Activated T-helper 1 cell treated with anti-CD3 and anti-CD28 coated beads, Interleukin-12 subunit alpha, Interleukin-12 subunit beta, Interleukin-2, Interleukin-4 antibody, amounts not matched to agents 30 ng/mL and 10 ng/mL and 1 ng/mL, durations not matched to agents 14 hours and 24 hours and 36 hours (primary cell): ENCODE data around the gene MRTFB. TPM values are rescaled to one million over a fixed set of nuclear protein-coding genes. Genes with fewer than 3 reads are reported as not detected.
"Not testable (repeated sequence)": the region's sequence is repeated elsewhere in the genome, so short reads cannot be mapped to it uniquely, and the experiment has no call there.

Source experiments
- DNase-seq: peaks from one replicate; pipeline ENCODE4 v3.0.0; 2021; ENCODE audit warnings: low spot score
- H3K27ac Mint-ChIP-seq: one replicate; pipeline ENCODE4 v1.8.0; 2021; ENCODE audit warnings: mild to moderate bottlenecking, mixed read lengths
- H3K27me3 Mint-ChIP-seq: one replicate; pipeline ENCODE4 v1.8.0; 2022; ENCODE audit warnings: mild to moderate bottlenecking, moderate library complexity, mixed read lengths; ENCODE audit not compliant: insufficient read depth
- H3K36me3 Mint-ChIP-seq: one replicate; pipeline ENCODE4 v1.8.0; 2021; ENCODE audit warnings: low read depth, mixed read lengths
- H3K4me1 Mint-ChIP-seq: one replicate; pipeline ENCODE4 v1.8.0; 2021; ENCODE audit warnings: low read depth, mixed read lengths
- H3K4me3 Mint-ChIP-seq: one replicate; pipeline ENCODE4 v1.8.0; 2021; ENCODE audit warnings: mild to moderate bottlenecking, moderate library complexity, mixed read lengths
- H3K9me3 Mint-ChIP-seq: one replicate; pipeline ENCODE4 v1.8.0; 2021; ENCODE audit warnings: mixed read lengths
- intact Hi-C: fragments of 100-400 bp; cut with micrococcal nuclease; formaldehyde crosslinking; loops from one replicate; pipeline ENCODE4 v1.15.1; 2024
- total RNA-seq: library from RNA; stranded (reverse); gene quantifications from 2 replicates; pipeline ENCODE4 v1.2.3, GENCODE V29; 2022

Gene MRTFB, protein sequence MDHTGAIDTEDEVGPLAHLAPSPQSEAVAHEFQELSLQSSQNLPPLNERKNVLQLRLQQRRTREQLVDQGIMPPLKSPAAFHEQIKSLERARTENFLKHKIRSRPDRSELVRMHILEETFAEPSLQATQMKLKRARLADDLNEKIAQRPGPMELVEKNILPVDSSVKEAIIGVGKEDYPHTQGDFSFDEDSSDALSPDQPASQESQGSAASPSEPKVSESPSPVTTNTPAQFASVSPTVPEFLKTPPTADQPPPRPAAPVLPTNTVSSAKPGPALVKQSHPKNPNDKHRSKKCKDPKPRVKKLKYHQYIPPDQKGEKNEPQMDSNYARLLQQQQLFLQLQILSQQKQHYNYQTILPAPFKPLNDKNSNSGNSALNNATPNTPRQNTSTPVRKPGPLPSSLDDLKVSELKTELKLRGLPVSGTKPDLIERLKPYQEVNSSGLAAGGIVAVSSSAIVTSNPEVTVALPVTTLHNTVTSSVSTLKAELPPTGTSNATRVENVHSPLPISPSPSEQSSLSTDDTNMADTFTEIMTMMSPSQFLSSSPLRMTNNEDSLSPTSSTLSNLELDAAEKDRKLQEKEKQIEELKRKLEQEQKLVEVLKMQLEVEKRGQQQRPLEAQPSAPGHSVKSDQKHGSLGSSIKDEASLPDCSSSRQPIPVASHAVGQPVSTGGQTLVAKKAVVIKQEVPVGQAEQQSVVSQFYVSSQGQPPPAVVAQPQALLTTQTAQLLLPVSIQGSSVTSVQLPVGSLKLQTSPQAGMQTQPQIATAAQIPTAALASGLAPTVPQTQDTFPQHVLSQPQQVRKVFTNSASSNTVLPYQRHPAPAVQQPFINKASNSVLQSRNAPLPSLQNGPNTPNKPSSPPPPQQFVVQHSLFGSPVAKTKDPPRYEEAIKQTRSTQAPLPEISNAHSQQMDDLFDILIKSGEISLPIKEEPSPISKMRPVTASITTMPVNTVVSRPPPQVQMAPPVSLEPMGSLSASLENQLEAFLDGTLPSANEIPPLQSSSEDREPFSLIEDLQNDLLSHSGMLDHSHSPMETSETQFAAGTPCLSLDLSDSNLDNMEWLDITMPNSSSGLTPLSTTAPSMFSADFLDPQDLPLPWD
- total RNA-seq = 10.4 and 13.5 TPM in 2 replicates

GRCh38 chr16:14070877-14071575 lies at the start of gene MRTFB:
TSS of gene MRTFB (plus strand) at chr16:14071319. CDS start at chr16:14140607, 69,288 bp downstream.
- intact Hi-C loops = loop anchor here (1.0 kb wide), 2 partner anchors 148 to 214 kb away; no protein-coding TSS in a partner anchor
- H3K27ac Mint-ChIP-seq = peak within 1 kb of the TSS; percentile 74
- peak; percentile 77 for DNase-seq
- H3K4me3 Mint-ChIP-seq = peak within 1 kb of the TSS; percentile 86
- H3K36me3 Mint-ChIP-seq = no peaks in the 10 kb centered on the region
- H3K27me3 Mint-ChIP-seq = no peaks in the 10 kb centered on the region
- peaks cover 16% of the 10 kb centered on the region for H3K4me1 Mint-ChIP-seq
- H3K9me3 Mint-ChIP-seq = no peaks in the 10 kb centered on the region

DNA sequence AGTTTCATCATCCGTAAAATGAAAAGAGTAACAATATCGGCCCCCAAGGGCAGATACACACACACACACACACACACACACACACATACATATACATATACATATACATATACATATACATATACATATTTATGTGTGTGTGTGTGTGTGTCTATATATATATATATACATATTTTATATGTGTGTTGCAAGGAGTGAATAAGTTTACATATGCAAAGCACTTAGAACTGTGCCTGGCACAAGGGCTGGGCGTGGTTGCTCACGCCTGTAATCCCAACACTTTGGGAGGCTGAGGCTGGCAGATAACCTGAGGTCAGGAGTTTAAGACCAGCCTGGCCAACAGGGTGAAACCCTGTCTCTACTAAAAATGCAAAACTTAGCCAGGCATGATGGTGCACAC lies 47.6 kb upstream of the MRTFB start:
- H3K9me3 Mint-ChIP-seq, H3K36me3 Mint-ChIP-seq, H3K27me3 Mint-ChIP-seq, H3K4me1 Mint-ChIP-seq, DNase-seq, H3K27ac Mint-ChIP-seq, intact Hi-C loops, H3K4me3 Mint-ChIP-seq: not testable (repeated sequence)

- intact Hi-C loops = no loop called here
- Mint-ChIP-seq H3K4me3 (no peak overlapping the region), H3K36me3 (no peaks in the 10 kb centered on the region), H3K27ac (no peak overlapping the region), H3K9me3 (no peaks in the 10 kb centered on the region), H3K4me1 (no peaks in the 10 kb centered on the region), H3K27me3 (peaks cover 4% of the 10 kb centered on the region)
- no peak for DNase-seq
Measured at GRCh38 chr16:14024283-14024682, 46.8 kb upstream of the MRTFB start.

GRCh38 chr16:14026572-14027285 lies 44.4 kb upstream of the MRTFB start:
- H3K4me1 Mint-ChIP-seq = no peaks in the 10 kb centered on the region
- no peak overlapping the region for H3K27ac Mint-ChIP-seq
- intact Hi-C loops = no loop called here
- H3K27me3 Mint-ChIP-seq = peaks cover 4% of the 10 kb centered on the region
- DNase-seq = no peak
- no peak overlapping the region for H3K4me3 Mint-ChIP-seq
- H3K9me3 Mint-ChIP-seq = no peaks in the 10 kb centered on the region
- no peaks in the 10 kb centered on the region for H3K36me3 Mint-ChIP-seq

DNA sequence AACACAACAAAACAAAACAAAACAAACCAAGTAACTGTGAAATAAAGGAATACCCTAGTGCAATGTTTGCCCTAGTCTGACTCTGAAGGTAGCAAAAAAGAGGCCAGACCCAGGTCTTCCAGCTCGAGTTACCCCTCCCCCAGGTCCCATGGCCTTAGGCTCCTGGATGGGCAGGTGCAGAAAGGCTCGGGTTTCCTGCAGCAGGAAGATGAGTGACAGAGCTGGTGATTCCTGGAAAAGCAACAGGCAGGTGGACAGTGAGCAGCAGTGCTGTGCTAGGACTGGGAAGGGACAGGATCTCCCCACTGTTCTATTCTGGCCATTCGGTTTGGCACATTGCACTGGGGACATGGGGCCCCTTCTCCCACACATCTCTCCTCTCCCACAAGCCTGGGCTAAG lies 42.9 kb upstream of the MRTFB start:
- no peak for DNase-seq
- peaks cover 4% of the 10 kb centered on the region for H3K27me3 Mint-ChIP-seq
- intact Hi-C loops = no loop called here
- H3K36me3 Mint-ChIP-seq = no peaks in the 10 kb centered on the region
- H3K4me1 Mint-ChIP-seq = no peaks in the 10 kb centered on the region
- no peak overlapping the region for H3K4me3 Mint-ChIP-seq
- H3K9me3 Mint-ChIP-seq = no peaks in the 10 kb centered on the region
- H3K27ac Mint-ChIP-seq = no peak overlapping the region

GRCh38 chr16:14029658-14030057 lies 41.5 kb upstream of the MRTFB start:
- no peak overlapping the region for H3K27ac Mint-ChIP-seq
- no peak for DNase-seq
- H3K4me3 Mint-ChIP-seq = no peak overlapping the region
- H3K36me3 Mint-ChIP-seq = no peaks in the 10 kb centered on the region
- no peaks in the 10 kb centered on the region for H3K4me1 Mint-ChIP-seq
- intact Hi-C loops = no loop called here
- peaks cover 4% of the 10 kb centered on the region for H3K27me3 Mint-ChIP-seq
- no peaks in the 10 kb centered on the region for H3K9me3 Mint-ChIP-seq

GRCh38 chr16:14035092-14035491 lies 36.0 kb upstream of the MRTFB start:
- intact Hi-C loops = no loop called here
- H3K9me3 Mint-ChIP-seq = no peaks in the 10 kb centered on the region

DNA sequence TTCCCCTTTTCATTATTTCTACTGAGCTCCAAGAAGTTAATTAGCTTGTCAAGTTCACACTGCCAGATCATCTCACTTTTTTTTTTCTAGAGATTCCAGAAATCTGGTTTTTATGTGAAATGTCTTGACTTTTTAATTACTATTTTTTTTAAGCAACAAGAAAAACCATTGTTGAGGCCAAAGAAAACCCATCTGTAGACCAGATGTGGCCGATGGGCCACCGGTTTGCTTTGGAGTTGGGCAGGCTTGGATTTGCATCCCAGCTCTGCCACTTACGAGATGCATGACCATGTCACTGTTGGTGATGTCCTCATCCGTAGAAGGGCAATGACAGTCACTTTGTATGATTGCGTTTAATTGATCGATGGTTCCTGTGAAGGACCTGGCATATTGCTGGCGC lies 34.2 kb upstream of the MRTFB start:
- intact Hi-C loops = no loop called here
- Mint-ChIP-seq H3K36me3 (no peaks in the 10 kb centered on the region), H3K9me3 (no peaks in the 10 kb centered on the region), H3K27ac (no peak overlapping the region), H3K4me1 (no peaks in the 10 kb centered on the region), H3K4me3 (no peak overlapping the region), H3K27me3 (no peaks in the 10 kb centered on the region)
- DNase-seq = no peak

More at GRCh38 chr16:14035092-14035491, 36.0 kb upstream of the MRTFB start:
- no peaks in the 10 kb centered on the region for H3K27me3 Mint-ChIP-seq
- H3K27ac Mint-ChIP-seq = no peak overlapping the region
- no peak for DNase-seq
- no peak overlapping the region for H3K4me3 Mint-ChIP-seq
- H3K36me3 Mint-ChIP-seq = no peaks in the 10 kb centered on the region
- H3K4me1 Mint-ChIP-seq = no peaks in the 10 kb centered on the region

- Mint-ChIP-seq H3K9me3 (no peaks in the 10 kb centered on the region), H3K4me1 (no peaks in the 10 kb centered on the region), H3K36me3 (no peaks in the 10 kb centered on the region), H3K27ac (no peak overlapping the region), H3K4me3 (no peak overlapping the region), H3K27me3 (no peaks in the 10 kb centered on the region)
- intact Hi-C loops = no loop called here
- DNase-seq = no peak
Measured at GRCh38 chr16:14037960-14038359, 33.2 kb upstream of the MRTFB start.

- H3K27ac Mint-ChIP-seq = no peak overlapping the region
- intact Hi-C loops = no loop called here
- DNase-seq = no peak
Measured at GRCh38 chr16:14041164-14041563, 30.0 kb upstream of the MRTFB start.

DNA sequence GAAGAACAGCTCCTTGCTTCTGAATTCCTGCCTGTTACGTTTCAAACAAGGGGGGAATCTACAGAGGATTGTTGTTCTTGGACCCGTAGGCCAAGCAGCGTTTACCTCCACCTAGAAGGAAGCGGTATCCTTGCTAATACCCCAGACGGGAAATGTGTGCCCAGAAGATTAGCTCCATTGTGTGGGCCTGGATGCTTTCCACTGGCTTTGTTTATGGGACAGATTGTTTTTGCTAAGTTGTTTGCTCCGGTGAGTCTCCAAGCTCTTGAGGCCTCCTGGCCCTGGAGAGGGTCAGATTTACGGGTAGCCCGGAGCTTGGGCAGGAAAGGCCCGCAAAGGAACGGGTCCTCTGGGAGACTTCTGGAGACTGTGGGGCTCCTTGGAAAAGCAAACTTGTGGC lies 28.4 kb upstream of the MRTFB start:
- H3K27me3 Mint-ChIP-seq = peaks cover 1% of the 10 kb centered on the region
- H3K36me3 Mint-ChIP-seq = no peaks in the 10 kb centered on the region
- H3K27ac Mint-ChIP-seq = no peak overlapping the region
- H3K4me1 Mint-ChIP-seq = no peaks in the 10 kb centered on the region
- no peak for DNase-seq
- H3K9me3 Mint-ChIP-seq = no peaks in the 10 kb centered on the region
- H3K4me3 Mint-ChIP-seq = no peak overlapping the region
- intact Hi-C loops = no loop called here

More at GRCh38 chr16:14041164-14041563, 30.0 kb upstream of the MRTFB start:
- Mint-ChIP-seq H3K9me3 (no peaks in the 10 kb centered on the region), H3K4me3 (no peak overlapping the region), H3K36me3 (no peaks in the 10 kb centered on the region), H3K4me1 (no peaks in the 10 kb centered on the region), H3K27me3 (peaks cover 1% of the 10 kb centered on the region)

GRCh38 chr16:14043278-14043677 lies 27.8 kb upstream of the MRTFB start:
- DNase-seq = no peak
- no peak overlapping the region for H3K4me3 Mint-ChIP-seq
- H3K27ac Mint-ChIP-seq = no peak overlapping the region
- no peaks in the 10 kb centered on the region for H3K4me1 Mint-ChIP-seq
- H3K36me3 Mint-ChIP-seq = no peaks in the 10 kb centered on the region
- H3K9me3 Mint-ChIP-seq = no peaks in the 10 kb centered on the region
- H3K27me3 Mint-ChIP-seq = peaks cover 3% of the 10 kb centered on the region
- intact Hi-C loops = no loop called here
